Measurements from ENCODE around the gene AMMECR1.
A peak's percentile ranks its signal among the peaks of the same experiment; 100 is the strongest.

Gene AMMECR1

GRCh38 chrX:110173192-110174175 is 144.4 kb downstream of the AMMECR1 start:
- no peak for DNase-seq
- H3K27me3 ChIP-seq, result no peaks in the 10 kb centered on the region
- no peaks in the 10 kb centered on the region for H3K9me3 ChIP-seq
- H3K4me3 ChIP-seq (ENCODE audit: low read depth, low read length), result no peak overlapping the region
- H3K4me1 ChIP-seq, result no peaks in the 10 kb centered on the region
- no peak for TF ChIP-seq CTCF (IDR thresholded peaks at IDR 0.05; ENCODE audit: low read depth, low read length)
- H3K36me3 ChIP-seq, result no peaks in the 10 kb centered on the region

GRCh38 chrX:110172215-110172614 is 145.7 kb downstream of the AMMECR1 start:
- no peaks in the 10 kb centered on the region for H3K9me3 ChIP-seq
- DNase-seq, result no peak
- no peaks in the 10 kb centered on the region for H3K27me3 ChIP-seq
- H3K36me3 ChIP-seq, result no peaks in the 10 kb centered on the region
- no peak for TF ChIP-seq CTCF (IDR thresholded peaks at IDR 0.05; ENCODE audit: low read depth, low read length)
- no peak overlapping the region for H3K4me3 ChIP-seq (ENCODE audit: low read depth, low read length)
- H3K4me1 ChIP-seq, result no peaks in the 10 kb centered on the region

- no peaks in the 10 kb centered on the region for H3K9me3 ChIP-seq
- H3K4me1 ChIP-seq, result no peaks in the 10 kb centered on the region
- H3K27me3 ChIP-seq, result no peaks in the 10 kb centered on the region
- no peak overlapping the region for H3K4me3 ChIP-seq (ENCODE audit: low read depth, low read length)
- no peaks in the 10 kb centered on the region for H3K36me3 ChIP-seq
- no peak for DNase-seq
- no peak for TF ChIP-seq CTCF (IDR thresholded peaks at IDR 0.05; ENCODE audit: low read depth, low read length)
Measured at GRCh38 chrX:110171442-110171841, 146.4 kb downstream of the AMMECR1 start.

GRCh38 chrX:110170029-110170428 is 147.9 kb downstream of the AMMECR1 start:
- DNase-seq, result no peak
- no peak overlapping the region for H3K4me3 ChIP-seq (ENCODE audit: low read depth, low read length)
- no peak for TF ChIP-seq CTCF (IDR thresholded peaks at IDR 0.05; ENCODE audit: low read depth, low read length)
- H3K9me3 ChIP-seq, result no peaks in the 10 kb centered on the region
- no peaks in the 10 kb centered on the region for H3K36me3 ChIP-seq
- no peaks in the 10 kb centered on the region for H3K27me3 ChIP-seq
- no peaks in the 10 kb centered on the region for H3K4me1 ChIP-seq

- no peaks in the 10 kb centered on the region for H3K4me1 ChIP-seq
- no peak overlapping the region for H3K4me3 ChIP-seq (ENCODE audit: low read depth, low read length)
- no peaks in the 10 kb centered on the region for H3K27me3 ChIP-seq
- no peak for TF ChIP-seq CTCF (IDR thresholded peaks at IDR 0.05; ENCODE audit: low read depth, low read length)
- no peak for DNase-seq
- no peaks in the 10 kb centered on the region for H3K36me3 ChIP-seq
- H3K9me3 ChIP-seq, result no peaks in the 10 kb centered on the region
Measured at GRCh38 chrX:110168585-110168984, 149.3 kb downstream of the AMMECR1 start.

- TF ChIP-seq CTCF (IDR thresholded peaks at IDR 0.05; ENCODE audit: low read depth, low read length), result peak; percentile 59
- no peak overlapping the region for H3K4me3 ChIP-seq (ENCODE audit: low read depth, low read length)
- DNase-seq, result peak; percentile 36
- H3K4me1 ChIP-seq, result no peaks in the 10 kb centered on the region
- H3K27me3 ChIP-seq, result no peaks in the 10 kb centered on the region
- no peaks in the 10 kb centered on the region for H3K9me3 ChIP-seq
- no peaks in the 10 kb centered on the region for H3K36me3 ChIP-seq
Measured at GRCh38 chrX:110167952-110168451, 149.9 kb downstream of the AMMECR1 start.
